B cell (primary cell): ENCODE data around the gene CCNI2. TPM values are rescaled to one million over a fixed set of nuclear protein-coding genes. Genes with fewer than 3 reads are reported as not detected.
A peak's percentile ranks its signal among the peaks of the same experiment; 100 is the strongest.

Experiments
- ATAC-seq: fragments of 200-7000 bp; cut with Tn5 transposase; one replicate; pipeline ENCODE4 v1.10.0; 2021; ENCODE audit warnings: low read depth, mild to moderate bottlenecking, moderate number of reproducible peaks, moderate library complexity
- CTCF ChIA-PET: fragments of 350-600 bp; sonication (Branson Sonifier 250); formaldehyde crosslinking; loops from one replicate; lab custom pipeline; 2021; ENCODE audit warnings: antibody characterized with exemption, inconsistent platforms; lab: Charles Lee
- POLR2A ChIA-PET: fragments of 350-600 bp; sonication (Branson Sonifier 250); formaldehyde crosslinking; loops from one replicate; lab custom pipeline; 2021; ENCODE audit warnings: antibody characterized with exemption; lab: Charles Lee
- DNase-seq: peaks from one replicate; pipeline ENCODE4 v3.0.0; 2013
- H2AFZ ChIP-seq: 2 replicates; pipeline ENCODE4 v1.6.1; 2012; ENCODE audit warnings: mild to moderate bottlenecking, low read depth, low read length; ENCODE audit not compliant: insufficient read depth, poor library complexity, severe bottlenecking
- H3K27ac ChIP-seq, 2 donors: 1 replicate in 1 of 2; 2 replicates in 1 of 2; pipeline ENCODE4 v1.5.1; 2012 to 2013; ENCODE audit warnings: low read length in 2 of 2, mild to moderate bottlenecking in 2 of 2, moderate library complexity in 1 of 2
- H3K27me3 ChIP-seq, 4 experiments: fragments of 200-600 bp in 1 of 4; sonication (generic) in 1 of 4; replicated peaks in 1 of 4; 1 replicate in 2 of 4; 2 replicates in 2 of 4; pipeline versions ENCODE4 v1.6.1 to v1.7.0; 2013 to 2016; ENCODE audit warnings: low read length in 3 of 4, mild to moderate bottlenecking in 2 of 4, mixed read lengths in 1 of 4, moderate library complexity in 1 of 4; ENCODE audit not compliant: insufficient read depth in 4 of 4, control insufficient read depth in 3 of 4; ENCODE audit errors: control extremely low read depth in 1 of 4
- H3K36me3 ChIP-seq, 2 experiments: replicated peaks in 1 of 2; 1 replicate in 1 of 2; 2 replicates in 1 of 2; pipeline versions ENCODE4 v1.6.1 to v1.7.1; 2013; ENCODE audit warnings: low read length in 1 of 2; ENCODE audit not compliant: insufficient read depth in 2 of 2, control insufficient read depth in 1 of 2; ENCODE audit errors: control extremely low read depth in 1 of 2, extremely low read depth in 1 of 2
- H3K4me1 ChIP-seq, 2 donors: fragments of 200-600 bp in 1 of 2; sonication (generic) in 1 of 2; 1 replicate in 1 of 2; 2 replicates in 1 of 2; pipeline versions ENCODE4 v1.5.1 to v1.6.1; 2013 to 2017; ENCODE audit warnings: low read length in 2 of 2; ENCODE audit not compliant: control insufficient read depth in 2 of 2, insufficient read depth in 2 of 2
- H3K4me2 ChIP-seq: replicated peaks from 2 replicates; pipeline ENCODE3; 2012; ENCODE audit warnings: mild to moderate bottlenecking, low read depth, low read length; ENCODE audit not compliant: poor library complexity, severe bottlenecking
- H3K4me3 ChIP-seq, 5 experiments: fragments of 200-600 bp in 1 of 5; sonication (generic) in 1 of 5; 1 replicate in 3 of 5; 2 replicates in 2 of 5; pipeline versions ENCODE4 v1.5.1 to v1.7.0; 2011 to 2016; ENCODE audit warnings: low read length in 4 of 5, mild to moderate bottlenecking in 4 of 5, low read depth in 2 of 5, control low read depth in 1 of 5, moderate library complexity in 1 of 5; ENCODE audit not compliant: insufficient read depth in 1 of 5; ENCODE audit errors: control extremely low read depth in 1 of 5, extremely low read depth in 1 of 5
- H3K79me2 ChIP-seq: fragments of 200-600 bp; sonication (generic); one replicate; pipeline ENCODE4 v1.6.0; 2016; ENCODE audit warnings: low read length; ENCODE audit not compliant: control insufficient read depth, insufficient read depth
- H3K9ac ChIP-seq: fragments of 200-600 bp; sonication (generic); 2 replicates; pipeline ENCODE4 v1.6.1; 2017; ENCODE audit warnings: mild to moderate bottlenecking, low read length, moderate library complexity
- H3K9me3 ChIP-seq, 3 donors: one replicate each; pipeline versions ENCODE4 v1.6.1 to v1.7.1; 2013; ENCODE audit warnings: low read length in 2 of 3; ENCODE audit not compliant: control insufficient read depth in 2 of 3, insufficient read depth in 1 of 3; ENCODE audit errors: control extremely low read depth in 1 of 3
- H4K20me1 ChIP-seq: 2 replicates; pipeline ENCODE4 v1.6.0; 2012; ENCODE audit warnings: mild to moderate bottlenecking, low read length; ENCODE audit not compliant: insufficient read depth, control insufficient read depth, poor library complexity, severe bottlenecking
- H3K27ac Mint-ChIP-seq: one replicate; pipeline ENCODE4 v1.8.0; 2021; ENCODE audit warnings: mixed read lengths
- H3K27me3 Mint-ChIP-seq: one replicate; pipeline ENCODE4 v1.8.0; 2021; ENCODE audit warnings: mixed read lengths
- H3K4me1 Mint-ChIP-seq: one replicate; pipeline ENCODE4 v1.8.0; 2021; ENCODE audit warnings: mixed read lengths
- H3K4me3 Mint-ChIP-seq: one replicate; pipeline ENCODE4 v1.8.0; 2021; ENCODE audit warnings: mixed read lengths
- H3K9me3 Mint-ChIP-seq: one replicate; pipeline ENCODE4 v1.8.0; 2022; ENCODE audit warnings: mixed read lengths; ENCODE audit not compliant: insufficient read depth
- EZH2 ChIP-seq: IDR thresholded peaks from 2 replicates; pipeline ENCODE4 v1.6.1; 2012; ENCODE audit warnings: borderline replicate concordance, low read depth, mild to moderate bottlenecking, moderate library complexity, low read length; ENCODE audit not compliant: insufficient read depth, poor library complexity, severe bottlenecking
- WGBS: methylation state at CpG from one replicate; pipeline ENCODE4 v1.1.5; 2013; ENCODE audit warnings: missing lambda C conversion rate; ENCODE audit not compliant: insufficient coverage; 5-methylcytosine and 5-hydroxymethylcytosine counted together
- intact Hi-C: fragments of 100-400 bp; cut with micrococcal nuclease; formaldehyde crosslinking; loops from one replicate; pipeline ENCODE4 v1.10.0; 2022
- polyA minus RNA-seq: library from RNA; depleted of rRNA, polyadenylated mRNA; stranded (reverse); fragments of >200 nt; gene quantifications from 2 replicates; pipeline ENCODE4 v1.2.3, GENCODE V29; 2012
- polyA plus RNA-seq: library from polyadenylated mRNA; depleted of rRNA; stranded (reverse); fragments of >200 nt; gene quantifications from 2 replicates; pipeline ENCODE4 v1.2.3, GENCODE V29; 2012
- total RNA-seq, 2 donors: library from RNA; stranded (reverse); fragments of 120-200 nt in 1 of 2; gene quantifications; 1 replicate in 1 of 2; 2 replicates in 1 of 2; pipeline versions ENCODE4 v1.2.3 to v1.2.4, GENCODE V29; 2013 to 2022
- TF ChIP-seq, protein P1 (sequence below): fragments of 200-600 bp; IDR thresholded peaks from one replicate; pipeline ENCODE4 v1.8.0; 2022; ENCODE audit warnings: antibody characterized with exemption, mild to moderate bottlenecking

CCNI2 gene, protein sequence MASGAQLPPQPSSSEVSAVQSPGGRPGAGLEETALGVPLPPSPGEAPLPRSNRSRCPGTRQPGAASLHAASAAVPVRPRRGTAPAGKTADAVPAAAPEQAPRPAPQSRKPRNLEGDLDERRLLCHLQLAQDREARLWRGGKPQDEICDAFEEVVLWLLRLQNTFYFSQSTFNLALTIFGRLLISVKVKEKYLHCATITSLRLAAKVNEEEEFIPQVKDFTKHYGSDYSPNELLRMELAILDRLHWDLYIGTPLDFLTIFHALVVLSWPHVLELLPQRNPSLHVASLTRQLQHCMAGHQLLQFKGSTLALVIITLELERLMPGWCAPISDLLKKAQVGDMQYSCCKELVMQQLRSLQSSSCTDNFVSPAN
- 1.1 and 2.0 TPM in 2 replicates for total RNA-seq
- total RNA-seq (2013) = 0.28 TPM
- 0.04 and 0.39 TPM in 2 replicates for polyA plus RNA-seq
- polyA minus RNA-seq = 0.86 and 1.1 TPM in 2 replicates

DNA sequence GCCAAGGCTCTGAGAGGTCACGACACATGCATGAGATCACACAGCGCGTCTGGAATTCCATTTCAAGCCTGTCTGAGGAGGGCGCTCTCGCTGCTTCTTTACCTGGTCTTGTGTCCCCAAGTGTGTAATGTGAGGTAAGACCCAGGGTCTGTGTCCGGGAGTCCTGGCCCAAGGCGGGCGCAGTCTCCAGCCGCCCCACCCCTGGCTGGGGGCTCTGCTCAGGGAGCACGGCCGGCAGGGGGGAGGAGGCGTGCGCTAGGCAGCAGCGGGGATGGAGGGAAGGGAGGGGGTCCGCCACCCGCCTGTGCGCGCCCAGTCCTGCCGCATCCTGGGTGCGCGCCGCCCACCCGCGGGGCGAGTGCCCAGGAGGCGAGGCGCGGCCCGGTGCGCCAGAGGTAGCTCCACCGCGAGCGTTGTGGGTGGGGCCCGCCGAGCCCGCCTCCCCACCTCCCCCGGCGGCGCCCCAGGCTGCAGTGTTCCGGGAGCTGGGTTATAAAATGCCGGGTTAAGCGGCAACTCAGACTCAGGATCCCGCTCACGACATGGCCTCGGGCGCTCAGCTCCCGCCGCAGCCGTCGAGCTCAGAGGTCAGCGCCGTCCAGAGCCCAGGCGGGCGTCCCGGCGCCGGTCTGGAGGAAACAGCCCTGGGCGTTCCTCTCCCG is at the start of gene CCNI2:
Gene CCNI2, plus strand, starts transcription at position 473 of the 662 bp plus-strand sequence. Its CDS starts 70 bp downstream, at position 543.
- Histone ChIP-seq H3K79me2 (no peaks in the 10 kb centered on the region), H3K9ac (peak within 1 kb of the TSS; percentile 68), H3K27me3 (peaks cover 0 to 43% (median 16%) of the 10 kb centered on the region in 4 experiments), H3K36me3 (no peaks in the 10 kb centered on the region), H3K4me1 (peaks cover 4 to 6% of the 10 kb centered on the region in 2 donors), H3K9me3 (peaks cover 0 to 15% (median 1%) of the 10 kb centered on the region in 3 donors), H3K27ac (no peak within 1 kb of the TSS), H2AFZ (peak within 1 kb of the TSS; percentile 89), H3K4me3 (peak within 1 kb of the TSS; percentile 15 to 69 (median 54)), H4K20me1 (no peaks in the 10 kb centered on the region), H3K4me2 (peak within 1 kb of the TSS; percentile 97)
- TF ChIP-seq EZH2 = no peak
- TF ChIP-seq, protein P1, sequence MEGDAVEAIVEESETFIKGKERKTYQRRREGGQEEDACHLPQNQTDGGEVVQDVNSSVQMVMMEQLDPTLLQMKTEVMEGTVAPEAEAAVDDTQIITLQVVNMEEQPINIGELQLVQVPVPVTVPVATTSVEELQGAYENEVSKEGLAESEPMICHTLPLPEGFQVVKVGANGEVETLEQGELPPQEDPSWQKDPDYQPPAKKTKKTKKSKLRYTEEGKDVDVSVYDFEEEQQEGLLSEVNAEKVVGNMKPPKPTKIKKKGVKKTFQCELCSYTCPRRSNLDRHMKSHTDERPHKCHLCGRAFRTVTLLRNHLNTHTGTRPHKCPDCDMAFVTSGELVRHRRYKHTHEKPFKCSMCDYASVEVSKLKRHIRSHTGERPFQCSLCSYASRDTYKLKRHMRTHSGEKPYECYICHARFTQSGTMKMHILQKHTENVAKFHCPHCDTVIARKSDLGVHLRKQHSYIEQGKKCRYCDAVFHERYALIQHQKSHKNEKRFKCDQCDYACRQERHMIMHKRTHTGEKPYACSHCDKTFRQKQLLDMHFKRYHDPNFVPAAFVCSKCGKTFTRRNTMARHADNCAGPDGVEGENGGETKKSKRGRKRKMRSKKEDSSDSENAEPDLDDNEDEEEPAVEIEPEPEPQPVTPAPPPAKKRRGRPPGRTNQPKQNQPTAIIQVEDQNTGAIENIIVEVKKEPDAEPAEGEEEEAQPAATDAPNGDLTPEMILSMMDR = peak; percentile 33
- Mint-ChIP-seq H3K27me3 (peaks cover 24% of the 10 kb centered on the region), H3K9me3 (no peaks in the 10 kb centered on the region), H3K4me3 (peak within 1 kb of the TSS; percentile 81), H3K27ac (peak within 1 kb of the TSS; percentile 20), H3K4me1 (peaks cover 14% of the 10 kb centered on the region)
- POLR2A ChIA-PET = no interaction called here
- WGBS = 3% methylated on average over 59 of the region's 59 CpGs
- CTCF ChIA-PET = interaction anchor here (1.1 to 1.8 kb wide), 4 partner anchors 10 to 83 kb away, joined by 5 to 13 read pairs (median 6); partner anchors contain the start of gene KIF3A
- DNase-seq (peak; percentile 64), ATAC-seq (peak; percentile 78)
- intact Hi-C loops = loop anchor here (1.0 kb wide), 1 partner anchor 10 kb away; the partner anchor contains the start of gene KIF3A
